GM10266 (cell line): ENCODE data around the gene SRGN.

Experiments
- DNase-seq: peaks from one replicate; pipeline ENCODE4 v3.0.0; 2012; ENCODE audit errors: extremely low spot score
- TF ChIP-seq, protein P1 (sequence below): IDR thresholded peaks from 2 replicates; pipeline ENCODE4 v1.5.1; 2012; ENCODE audit warnings: mild to moderate bottlenecking, low read depth; ENCODE audit not compliant: control insufficient read depth, insufficient read depth; ENCODE audit errors: missing control alignments

The SRGN gene

DNA sequence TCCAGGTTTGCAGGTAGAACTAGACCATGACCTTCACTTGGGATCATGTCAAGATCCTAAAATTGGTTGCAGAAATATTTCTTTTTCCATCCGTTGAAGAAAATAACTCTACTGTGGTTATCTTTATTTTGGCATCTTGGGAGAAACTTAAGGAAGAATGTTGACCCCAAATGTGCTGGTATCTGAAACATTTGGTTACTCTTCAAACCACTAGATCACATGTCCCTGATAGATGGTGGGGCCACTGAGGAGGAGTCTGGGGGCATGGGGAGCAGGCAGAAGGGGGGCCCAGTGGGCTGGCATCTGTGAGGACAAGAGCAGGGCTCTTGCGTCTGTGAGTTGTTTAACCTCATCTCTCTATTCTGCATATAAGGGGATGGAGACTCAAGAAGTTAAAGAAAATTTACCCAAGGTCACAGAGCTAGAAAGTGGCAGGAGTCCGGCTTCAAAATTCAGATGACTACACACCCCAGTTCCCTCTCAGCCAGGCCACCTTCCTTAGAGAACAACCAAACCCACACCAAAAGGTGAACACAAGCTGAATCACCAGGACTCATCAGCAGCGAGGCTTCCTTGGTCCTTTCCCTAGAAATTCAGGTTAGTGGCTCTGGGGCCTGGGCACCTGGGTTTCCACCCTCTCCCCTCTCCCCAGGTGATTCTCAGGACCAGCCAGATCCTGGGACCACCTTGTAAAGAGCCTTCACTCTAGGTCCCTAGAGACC is 40.6 kb upstream of the SRGN start:
- TF ChIP-seq, protein P1, sequence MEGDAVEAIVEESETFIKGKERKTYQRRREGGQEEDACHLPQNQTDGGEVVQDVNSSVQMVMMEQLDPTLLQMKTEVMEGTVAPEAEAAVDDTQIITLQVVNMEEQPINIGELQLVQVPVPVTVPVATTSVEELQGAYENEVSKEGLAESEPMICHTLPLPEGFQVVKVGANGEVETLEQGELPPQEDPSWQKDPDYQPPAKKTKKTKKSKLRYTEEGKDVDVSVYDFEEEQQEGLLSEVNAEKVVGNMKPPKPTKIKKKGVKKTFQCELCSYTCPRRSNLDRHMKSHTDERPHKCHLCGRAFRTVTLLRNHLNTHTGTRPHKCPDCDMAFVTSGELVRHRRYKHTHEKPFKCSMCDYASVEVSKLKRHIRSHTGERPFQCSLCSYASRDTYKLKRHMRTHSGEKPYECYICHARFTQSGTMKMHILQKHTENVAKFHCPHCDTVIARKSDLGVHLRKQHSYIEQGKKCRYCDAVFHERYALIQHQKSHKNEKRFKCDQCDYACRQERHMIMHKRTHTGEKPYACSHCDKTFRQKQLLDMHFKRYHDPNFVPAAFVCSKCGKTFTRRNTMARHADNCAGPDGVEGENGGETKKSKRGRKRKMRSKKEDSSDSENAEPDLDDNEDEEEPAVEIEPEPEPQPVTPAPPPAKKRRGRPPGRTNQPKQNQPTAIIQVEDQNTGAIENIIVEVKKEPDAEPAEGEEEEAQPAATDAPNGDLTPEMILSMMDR, result no peak
- DNase-seq, result no peak

DNA sequence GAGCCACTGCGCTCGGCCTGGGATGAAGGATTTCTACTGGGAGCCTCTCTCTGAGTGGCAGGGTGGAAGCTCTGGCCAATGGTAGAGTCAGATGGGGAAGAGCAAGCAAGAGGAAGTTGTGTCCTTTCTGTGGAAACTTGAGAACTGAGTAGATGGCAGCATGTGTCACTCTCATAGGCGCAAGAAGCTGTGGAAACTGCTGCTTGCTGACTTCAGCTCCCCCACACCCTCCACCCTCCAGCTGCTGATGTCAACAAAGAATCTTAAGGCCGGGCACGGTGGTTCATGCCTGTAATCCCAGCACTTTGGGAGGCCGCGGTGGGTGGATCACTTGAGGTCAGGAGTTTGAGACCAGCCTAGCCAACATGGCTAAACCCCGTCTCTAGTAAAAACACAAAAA is 39.8 kb upstream of the SRGN start:
- TF ChIP-seq, protein P1, result no peak
- DNase-seq, result no peak

DNA sequence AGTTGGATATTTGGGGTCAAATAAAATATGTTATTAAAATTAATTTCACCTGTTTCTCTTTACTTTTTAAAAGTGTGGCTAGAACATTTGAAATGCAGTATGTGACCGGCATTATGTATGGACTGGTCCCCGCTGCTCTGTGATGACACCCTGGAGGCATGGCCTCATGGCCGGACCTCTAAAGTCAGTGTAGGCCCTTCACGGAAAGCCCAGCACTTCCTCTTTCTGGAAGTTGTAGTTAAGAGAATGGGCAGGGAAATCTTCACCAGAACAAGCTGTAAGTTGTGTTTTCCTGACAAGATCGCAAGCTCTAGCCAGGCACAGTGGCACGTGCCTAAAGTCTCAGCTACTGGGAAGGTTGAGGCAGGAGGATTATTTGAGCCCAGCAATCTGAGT is 38.3 kb upstream of the SRGN start:
- TF ChIP-seq, protein P1, result no peak
- no peak for DNase-seq

DNA sequence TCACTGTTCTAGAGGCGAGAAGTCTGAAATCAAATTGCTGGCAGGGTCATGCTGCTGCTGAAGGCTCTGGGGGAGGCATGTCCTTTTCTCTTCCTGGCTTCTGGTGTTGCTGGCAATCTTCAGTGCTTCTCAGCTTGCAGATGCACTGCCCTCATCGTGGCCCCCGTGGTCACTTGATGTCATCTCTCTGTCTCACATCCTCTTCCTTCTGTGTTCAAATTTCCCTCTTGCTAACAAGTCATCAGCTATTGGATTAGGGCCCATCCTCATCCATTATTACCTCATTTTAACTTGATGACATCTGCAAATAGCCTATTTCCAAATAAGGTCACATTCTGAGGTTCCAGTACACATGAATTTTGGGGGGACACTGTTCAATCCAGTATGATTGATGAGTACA is 36.6 kb upstream of the SRGN start:
- DNase-seq, result peak; percentile 65
- TF ChIP-seq, protein P1, result no peak

DNA sequence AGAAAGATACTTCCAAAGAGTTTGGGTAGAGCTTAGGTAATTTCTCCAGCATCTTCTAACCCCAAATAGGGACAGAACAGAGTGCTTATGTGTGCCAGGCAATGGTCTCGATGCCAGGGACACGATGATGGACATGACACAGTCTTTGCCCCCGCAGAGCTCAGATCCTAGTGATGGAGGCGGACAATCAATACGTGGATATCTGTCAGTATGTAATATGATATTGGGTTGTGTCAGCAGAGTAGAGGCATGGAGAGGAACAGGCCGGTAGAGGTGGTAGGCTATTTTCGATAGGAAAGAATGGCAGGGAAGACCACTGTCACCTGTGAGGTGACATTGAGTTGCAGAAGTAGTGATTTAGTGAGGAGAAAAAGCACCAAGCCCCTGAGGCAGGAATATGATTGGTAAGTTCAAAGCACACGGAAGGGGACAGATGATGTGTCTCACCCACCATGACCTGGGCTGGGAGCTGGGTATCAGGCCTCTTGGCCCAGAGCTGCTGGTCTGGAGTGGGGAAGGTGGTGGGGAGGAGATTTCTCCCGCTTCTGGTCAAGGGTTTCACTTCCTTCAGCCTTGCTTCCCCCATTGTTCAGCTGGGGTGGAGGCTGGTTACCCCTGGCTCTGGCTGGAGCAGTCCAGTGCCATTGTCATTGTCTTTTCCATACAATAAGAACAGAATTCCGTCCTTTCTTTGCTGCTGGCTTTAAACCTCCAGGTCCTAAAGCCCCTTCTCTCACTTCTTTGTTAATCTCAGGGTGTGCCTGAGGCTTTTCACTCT is 36.0 kb upstream of the SRGN start:
- DNase-seq, result no peak
- TF ChIP-seq, protein P1, result no peak

DNA sequence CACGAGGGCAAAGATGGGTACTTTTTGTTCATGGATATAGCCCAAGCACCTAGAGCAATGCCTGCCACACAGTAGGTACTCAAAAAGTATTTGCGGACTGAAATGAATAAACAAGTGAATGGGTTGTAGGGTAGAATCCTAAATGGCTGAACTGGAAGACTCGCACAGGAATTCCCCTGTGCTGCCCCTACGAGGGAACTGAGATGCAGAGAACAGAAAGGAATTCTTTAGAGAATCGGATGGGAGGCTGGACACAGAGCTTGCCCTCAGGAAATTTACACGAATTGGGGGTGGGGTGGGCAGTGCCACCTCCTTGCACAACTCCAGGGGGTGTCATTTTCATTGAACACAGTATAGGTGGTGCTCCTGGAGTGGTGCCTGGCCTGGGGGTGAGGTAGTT is 35.2 kb upstream of the SRGN start:
- TF ChIP-seq, protein P1, result no peak
- DNase-seq, result no peak

DNA sequence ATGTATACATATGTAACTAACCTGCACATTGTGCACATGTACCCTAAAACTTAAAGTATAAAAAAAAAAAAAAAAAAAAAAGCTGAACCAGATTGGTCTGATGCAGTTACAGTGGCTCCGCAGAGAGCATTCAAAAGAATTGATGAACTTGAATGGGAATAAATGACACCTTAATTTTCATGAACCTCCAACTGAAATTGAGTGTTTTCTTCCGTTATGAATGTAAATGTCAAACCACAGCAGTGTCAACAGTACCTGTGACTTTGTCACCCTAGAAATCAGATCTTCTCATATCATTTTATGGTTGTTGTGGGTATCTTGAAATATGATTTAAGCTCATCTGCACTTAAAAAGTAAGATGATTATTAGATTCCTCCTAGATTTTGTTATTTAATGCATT is 32.7 kb upstream of the SRGN start:
- no peak for DNase-seq
- TF ChIP-seq, protein P1, result no peak
